GM10266 (cell line): Measurements from ENCODE around the gene IFITM5.

Experiments used
- DNase-seq: peaks from one replicate; pipeline ENCODE4 v3.0.0; 2012; ENCODE audit errors: extremely low spot score
- CTCF ChIP-seq: IDR thresholded peaks from 2 replicates; pipeline ENCODE4 v1.5.1; 2012; ENCODE audit warnings: mild to moderate bottlenecking, low read depth; ENCODE audit not compliant: control insufficient read depth, insufficient read depth; ENCODE audit errors: missing control alignments

IFITM5 gene

GRCh38 chr11:289712-290620 is 9.4 kb downstream of the IFITM5 start:
- TF ChIP-seq CTCF = no peak
- DNase-seq = no peak

GRCh38 chr11:289398-289711 is 10.0 kb downstream of the IFITM5 start:
- TF ChIP-seq CTCF = no peak
- no peak for DNase-seq

GRCh38 chr11:288478-289397 is 10.6 kb downstream of the IFITM5 start, which contains the start of gene PGGHG:
PGGHG (plus strand) TSS chr11:289126; CDS start chr11:289817, 691 bp downstream.
- TF ChIP-seq CTCF = no peak
- DNase-seq = peak; percentile 96

DNA sequence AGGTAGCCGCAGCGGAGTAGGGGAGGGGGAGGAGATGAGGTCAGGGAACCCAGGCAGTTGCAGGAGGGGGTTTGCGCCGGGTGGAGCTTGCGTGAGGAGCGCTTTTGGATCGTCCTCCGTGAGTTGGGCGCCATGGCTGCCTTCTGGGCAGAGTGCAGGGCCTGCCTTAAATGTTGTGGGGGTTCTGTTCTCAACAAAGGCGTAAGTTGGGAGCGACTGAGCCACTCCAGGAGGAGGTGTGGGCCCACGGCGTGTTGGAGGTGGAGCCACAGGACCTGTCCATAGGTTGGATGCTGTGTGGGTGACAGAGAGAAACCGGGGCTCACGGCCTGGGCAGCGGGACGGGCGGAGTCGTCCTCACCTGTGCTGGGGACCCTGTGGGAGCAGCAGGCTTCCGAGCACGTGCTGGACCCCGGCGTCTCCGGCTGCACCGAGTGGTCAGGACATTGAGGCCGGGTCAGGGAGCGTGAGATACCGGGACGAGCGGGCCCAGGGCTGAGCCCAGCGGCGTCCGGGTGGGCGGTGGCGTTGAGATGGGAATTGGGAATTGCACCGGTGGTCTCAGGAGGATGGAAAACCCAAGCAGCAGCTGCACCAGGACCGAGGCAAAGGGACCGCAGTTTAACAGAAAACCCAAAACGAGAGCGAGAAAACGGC is 11.4 kb downstream of the IFITM5 start:
- no peak for TF ChIP-seq CTCF
- peak; percentile 42 for DNase-seq

DNA sequence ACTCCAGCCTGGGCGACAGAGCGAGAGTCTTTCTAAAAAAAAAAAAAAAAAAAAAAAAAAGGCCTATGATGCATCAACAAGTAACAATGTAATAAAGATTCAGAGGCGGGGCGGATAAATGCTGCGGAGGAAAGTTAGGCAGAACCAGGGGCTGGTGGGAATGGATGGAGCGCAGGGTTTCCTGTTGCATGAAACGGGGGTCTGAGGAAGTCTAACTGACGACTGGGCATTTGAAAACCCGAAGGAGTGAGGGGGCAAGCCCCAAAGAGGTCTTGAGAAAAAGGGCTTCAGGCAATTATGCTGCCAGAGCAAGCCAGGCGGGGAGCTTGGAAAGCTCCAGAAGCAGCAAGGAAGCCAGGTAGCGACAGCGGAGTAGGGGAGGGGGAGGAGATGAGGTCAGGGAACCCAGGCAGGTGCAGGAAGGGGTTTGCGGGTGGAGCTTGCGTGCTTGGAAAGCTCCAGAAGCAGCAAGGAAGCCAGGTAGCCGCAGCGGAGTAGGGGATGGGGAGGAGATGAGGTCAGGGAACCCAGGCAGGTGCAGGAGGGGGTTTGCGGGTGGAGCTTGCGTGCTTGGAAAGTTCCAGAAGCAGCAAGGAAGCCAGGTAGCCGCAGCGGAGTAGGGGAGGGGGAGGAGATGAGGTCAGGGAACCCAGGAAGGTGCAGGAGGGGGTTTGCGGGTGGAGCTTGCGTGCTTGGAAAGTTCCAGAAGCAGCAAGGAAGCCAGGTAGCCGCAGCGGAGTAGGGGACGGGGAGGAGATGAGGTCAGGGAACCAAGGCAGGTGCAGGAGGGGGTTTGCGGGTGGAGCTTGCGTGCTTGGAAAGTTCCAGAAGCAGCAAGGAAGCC is 12.1 kb downstream of the IFITM5 start:
- DNase-seq = peak; percentile 28

- no peak for TF ChIP-seq CTCF
- peak; percentile 26 for DNase-seq
Observed at GRCh38 chr11:285894-286220, 13.5 kb downstream of the IFITM5 start.
